ENCODE data around the gene C9. TPM values are rescaled to one million over a fixed set of nuclear protein-coding genes. Genes with fewer than 3 reads are reported as not detected.
"Not testable (repeated sequence)": the region's sequence is repeated elsewhere in the genome, so short reads cannot be mapped to it uniquely, and the experiment has no call there.

C9 gene
- total RNA-seq, 1 donor from 2014 or later: not detected

GRCh38 chr5:39340506-39340905, 23.8 kb downstream of the C9 start:
- Mint-ChIP-seq H3K4me1 (ENCODE audit: unreplicated experiment) (no peaks in the 10 kb centered on the region), H3K27ac (ENCODE audit: unreplicated experiment) (no peak overlapping the region), H3K9me3 (ENCODE audit: unreplicated experiment) (no peaks in the 10 kb centered on the region), H3K4me3 (ENCODE audit: unreplicated experiment) (no peak overlapping the region), H3K36me3 (ENCODE audit: low read depth, unreplicated experiment) (no peaks in the 10 kb centered on the region), H3K27me3 (ENCODE audit: unreplicated experiment) (peaks cover 2% of the 10 kb centered on the region)
- no peak for TF ChIP-seq CTCF (IDR thresholded peaks at IDR 0.05; ENCODE audit: unreplicated experiment)
- DNase-seq (ENCODE audit: low spot score): no peak

GRCh38 chr5:39337252-39337915, 26.9 kb downstream of the C9 start:
- Mint-ChIP-seq H3K36me3 (ENCODE audit: low read depth, unreplicated experiment) (no peaks in the 10 kb centered on the region), H3K27me3 (ENCODE audit: unreplicated experiment) (peaks cover 2% of the 10 kb centered on the region), H3K4me3 (ENCODE audit: unreplicated experiment) (no peak overlapping the region), H3K9me3 (ENCODE audit: unreplicated experiment) (no peaks in the 10 kb centered on the region), H3K27ac (ENCODE audit: unreplicated experiment) (no peak overlapping the region), H3K4me1 (ENCODE audit: unreplicated experiment) (no peaks in the 10 kb centered on the region)
- DNase-seq (ENCODE audit: low spot score): no peak
- no peak for TF ChIP-seq CTCF (IDR thresholded peaks at IDR 0.05; ENCODE audit: unreplicated experiment)

GRCh38 chr5:39334296-39334695, 30.0 kb downstream of the C9 start:
- not testable (repeated sequence) for H3K27ac Mint-ChIP-seq (ENCODE audit: unreplicated experiment); H3K4me3 Mint-ChIP-seq (ENCODE audit: unreplicated experiment); H3K9me3 Mint-ChIP-seq (ENCODE audit: unreplicated experiment); DNase-seq (ENCODE audit: low spot score); H3K4me1 Mint-ChIP-seq (ENCODE audit: unreplicated experiment); H3K36me3 Mint-ChIP-seq (ENCODE audit: low read depth, unreplicated experiment); H3K27me3 Mint-ChIP-seq (ENCODE audit: unreplicated experiment)

- no peak for TF ChIP-seq CTCF (IDR thresholded peaks at IDR 0.05; ENCODE audit: unreplicated experiment)
- Mint-ChIP-seq H3K27me3 (ENCODE audit: unreplicated experiment) (peaks cover 2% of the 10 kb centered on the region), H3K4me3 (ENCODE audit: unreplicated experiment) (no peak overlapping the region), H3K36me3 (ENCODE audit: low read depth, unreplicated experiment) (no peaks in the 10 kb centered on the region), H3K4me1 (ENCODE audit: unreplicated experiment) (no peaks in the 10 kb centered on the region), H3K27ac (ENCODE audit: unreplicated experiment) (no peak overlapping the region), H3K9me3 (ENCODE audit: unreplicated experiment) (no peaks in the 10 kb centered on the region)
- DNase-seq (ENCODE audit: low spot score): no peak
These were observed 31.2 kb downstream of the C9 start for GRCh38 chr5:39333104-39333503.

GRCh38 chr5:39331861-39332381, 32.4 kb downstream of the C9 start:
- H3K27ac Mint-ChIP-seq (ENCODE audit: unreplicated experiment): no peak overlapping the region
- H3K36me3 Mint-ChIP-seq (ENCODE audit: low read depth, unreplicated experiment): no peaks in the 10 kb centered on the region
- H3K4me1 Mint-ChIP-seq (ENCODE audit: unreplicated experiment): no peaks in the 10 kb centered on the region
- H3K9me3 Mint-ChIP-seq (ENCODE audit: unreplicated experiment): no peaks in the 10 kb centered on the region
- H3K4me3 Mint-ChIP-seq (ENCODE audit: unreplicated experiment): no peak overlapping the region
- no peak for DNase-seq (ENCODE audit: low spot score)
- H3K27me3 Mint-ChIP-seq (ENCODE audit: unreplicated experiment): peaks cover 2% of the 10 kb centered on the region
- no peak for TF ChIP-seq CTCF (IDR thresholded peaks at IDR 0.05; ENCODE audit: unreplicated experiment)

Data from endothelial cell (in vitro differentiated cells).